GM12878 (cell line): Measurements from ENCODE around the gene RTP5. TPM values are rescaled to one million over a fixed set of nuclear protein-coding genes. Genes with fewer than 3 reads are reported as not detected.

ENCODE experiments used
- ASH2L ChIP-seq: fragments of 300-600, 200-600 bp; sonication (generic); IDR thresholded peaks from 2 replicates; pipeline ENCODE4 v1.6.1; 2017; ENCODE audit warnings: low read depth, mild to moderate bottlenecking, borderline replicate concordance
- BCL3 ChIP-seq: IDR thresholded peaks from 2 replicates; pipeline ENCODE4 v1.6.1; 2011; ENCODE audit warnings: borderline replicate concordance, low read depth, mild to moderate bottlenecking, moderate library complexity, low read length; ENCODE audit not compliant: insufficient read depth, poor library complexity, severe bottlenecking
- BHLHE40 ChIP-seq, 2 experiments: fragments of 450-650 bp in 1 of 2; IDR thresholded peaks; 2 replicates each; pipeline ENCODE4 v1.6.1; 2011 to 2017; ENCODE audit warnings: low read depth in 2 of 2, borderline replicate concordance in 1 of 2, improper control_type of control experiment in 1 of 2, low read length in 1 of 2, mild to moderate bottlenecking in 1 of 2
- CTCF ChIP-seq, 3 experiments: IDR thresholded peaks in 2 of 3; conservative IDR thresholded peaks in 1 of 3; 2 replicates each; pipeline ENCODE4 v1.5.1; 2011; ENCODE audit warnings: low read depth in 3 of 3, low read length in 3 of 3, mild to moderate bottlenecking in 3 of 3, control low read depth in 2 of 3, moderate library complexity in 2 of 3, inconsistent platforms in 1 of 3, mixed read lengths in 1 of 3; ENCODE audit not compliant: control insufficient read depth in 2 of 3, insufficient read depth in 1 of 3; ENCODE audit errors: extremely low read depth in 1 of 3
- FOXM1 ChIP-seq: IDR thresholded peaks from 2 replicates; pipeline ENCODE4 v1.6.1; 2012; ENCODE audit warnings: low read depth, mild to moderate bottlenecking, inconsistent platforms, low read length, moderate library complexity
- IKZF1 ChIP-seq: fragments of 450-650 bp; conservative IDR thresholded peaks from 2 replicates; pipeline ENCODE4 v1.6.1; 2017; ENCODE audit warnings: antibody characterized with exemption, mild to moderate bottlenecking
- IRF3 ChIP-seq: fragments of 450-650 bp; IDR thresholded peaks from 2 replicates; pipeline ENCODE4 v1.6.1; 2014; ENCODE audit warnings: mild to moderate bottlenecking
- JUND ChIP-seq: IDR thresholded peaks from 2 replicates; pipeline ENCODE4 v1.6.1; 2012; ENCODE audit warnings: low read depth, mild to moderate bottlenecking, low read length, improper control_type of control experiment, moderate library complexity
- POU2F2 ChIP-seq: IDR thresholded peaks from 3 replicates; pipeline ENCODE4 v1.6.1; 2011; ENCODE audit warnings: low read depth, mild to moderate bottlenecking, low read length, borderline replicate concordance
- RAD21 ChIP-seq: IDR thresholded peaks from 2 replicates; pipeline ENCODE4 v1.6.1; 2011; ENCODE audit warnings: mild to moderate bottlenecking, low read depth, low read length, moderate library complexity; ENCODE audit not compliant: insufficient read depth
- RAD51 ChIP-seq: fragments of 450-650 bp; IDR thresholded peaks from 2 replicates; pipeline ENCODE4 v1.6.1; 2016; ENCODE audit warnings: moderate library complexity, mild to moderate bottlenecking, inconsistent platforms
- RB1 ChIP-seq: fragments of 450-650 bp; formaldehyde crosslinking; IDR thresholded peaks from 2 replicates; pipeline ENCODE4 v1.6.1; 2017; ENCODE audit warnings: mild to moderate bottlenecking, borderline replicate concordance
- RBBP5 ChIP-seq: fragments of 200-600 bp; sonication (generic); conservative IDR thresholded peaks from 2 replicates; pipeline ENCODE4 v1.6.1; 2016
- RELA ChIP-seq: fragments of 450-650 bp; IDR thresholded peaks from 2 replicates; pipeline ENCODE4 v1.8.0; 2014; ENCODE audit warnings: borderline replicate concordance; ENCODE audit not compliant: partially characterized antibody
- SIN3A ChIP-seq: IDR thresholded peaks from 2 replicates; pipeline ENCODE4 v1.6.1; 2012; ENCODE audit warnings: low read depth, low read length, improper control_type of control experiment
- SMC3 ChIP-seq: IDR thresholded peaks from 2 replicates; pipeline ENCODE4 v1.6.1; 2011; ENCODE audit warnings: low read length, improper control_type of control experiment, borderline replicate concordance
- SRF ChIP-seq, 2 experiments: IDR thresholded peaks; 2 replicates each; pipeline ENCODE4 v1.6.1; 2011; ENCODE audit warnings: low read depth in 2 of 2, low read length in 2 of 2, mild to moderate bottlenecking in 1 of 2, moderate library complexity in 1 of 2
- STAT1 ChIP-seq: fragments of 450-650 bp; conservative IDR thresholded peaks from 2 replicates; pipeline ENCODE4 v1.6.1; 2014; ENCODE audit warnings: antibody characterized with exemption, mild to moderate bottlenecking
- TCF3 ChIP-seq: IDR thresholded peaks from 2 replicates; pipeline ENCODE4 v1.6.1; 2012; ENCODE audit warnings: low read depth, mild to moderate bottlenecking, low read length, borderline replicate concordance; ENCODE audit not compliant: insufficient read depth
- ZBTB33 ChIP-seq: fragments of 450-650 bp; IDR thresholded peaks from 2 replicates; pipeline ENCODE4 v1.6.1; 2017; ENCODE audit warnings: mild to moderate bottlenecking
- ZZZ3 ChIP-seq: IDR thresholded peaks from 2 replicates; pipeline ENCODE4 v1.6.1; 2011; ENCODE audit warnings: low read depth; ENCODE audit not compliant: control insufficient read depth, insufficient read length
- polyA plus RNA-seq, 11 experiments: library from polyadenylated mRNA; depleted of rRNA in 4 of 11; unstranded in 6 of 11; stranded (reverse) in 5 of 11; fragments of >200 nt; fragmentation: Nextera tagmentation in 4 of 11; fragmentation: Illumina TruSeq in 1 of 11; extraction: Ambion mirVana in 4 of 11; extraction: Trizol in 1 of 11; gene quantifications; 1 replicate in 1 of 11; 2 replicates in 10 of 11; pipeline versions ENCODE4 v1.2.1 to v1.2.3, GENCODE V29; 2011 to 2016; ENCODE audit warnings: inconsistent platforms in 2 of 11, missing spikeins in 2 of 11, low read depth in 1 of 11
- total RNA-seq, 4 experiments: library from RNA; depleted of rRNA in 3 of 4; stranded (reverse); fragments of >200 nt in 3 of 4; fragmentation: Illumina TruSeq in 1 of 4; extraction: Trizol in 1 of 4; gene quantifications; 2 replicates each; pipeline versions ENCODE4 v1.2.1 to v1.2.3, GENCODE V29; 2013 to 2021

RTP5 gene
- total and polyA plus RNA-seq, 10 of the 15 experiments (the other 5 are each of a cell fraction or from before 2014, with no cell fraction given): 0.05 TPM; not detected in 9

- TF ChIP-seq CTCF (IDR thresholded peaks at IDR 0.05 in 2 of 3, conservative IDR thresholded peaks at IDR 0.05 in 1 of 3; ENCODE audit: control insufficient read depth in 2 of 3, extremely low read depth in 1 of 3, insufficient read depth in 1 of 3, low read depth in 3 of 3, low read length in 3 of 3): peak; percentile 68 to 86 (median 74)
- TF ChIP-seq SRF (IDR thresholded peaks at IDR 0.05; ENCODE audit: low read depth in 2 of 2, low read length in 2 of 2): no peak
- no peak for TF ChIP-seq ZZZ3
- no peak for TF ChIP-seq FOXM1
- TF ChIP-seq SMC3: peak; percentile 56; the same call in 1 of the 2 replicates
- TF ChIP-seq RB1: no peak
- TF ChIP-seq RAD51: no peak
- TF ChIP-seq POU2F2: 0 out of 3 replicates have a peak, but pooled peaks have one; percentile 16
- TF ChIP-seq RELA: no peak
- no peak for TF ChIP-seq ASH2L
- TF ChIP-seq STAT1: no peak
- no peak for TF ChIP-seq JUND
- TF ChIP-seq ZBTB33: peak; percentile 32; the same call in 1 of the 2 replicates
- TF ChIP-seq IRF3: no peak
- TF ChIP-seq IKZF1: no peak
- no peak for TF ChIP-seq RBBP5
- no peak for TF ChIP-seq BHLHE40 (IDR thresholded peaks at IDR 0.05; ENCODE audit: borderline replicate concordance in 1 of 2, low read depth in 2 of 2, low read length in 1 of 2)
- no peak for TF ChIP-seq BCL3
- TF ChIP-seq SIN3A: no peak
- TF ChIP-seq TCF3: no peak
- peak; percentile 94 for TF ChIP-seq RAD21
Observed at GRCh38 chr2:241877989-241878970, 8.8 kb downstream of the RTP5 start (continued).
